CD4-positive, alpha-beta T cell treated with Interleukin-21 for 1 hour (primary cell): Measurements from ENCODE around the gene TMEM255A.

ENCODE experiments used
- DNase-seq: peaks from one replicate; pipeline ENCODE4 v3.0.0-alpha.2; 2020

The TMEM255A gene

DNA sequence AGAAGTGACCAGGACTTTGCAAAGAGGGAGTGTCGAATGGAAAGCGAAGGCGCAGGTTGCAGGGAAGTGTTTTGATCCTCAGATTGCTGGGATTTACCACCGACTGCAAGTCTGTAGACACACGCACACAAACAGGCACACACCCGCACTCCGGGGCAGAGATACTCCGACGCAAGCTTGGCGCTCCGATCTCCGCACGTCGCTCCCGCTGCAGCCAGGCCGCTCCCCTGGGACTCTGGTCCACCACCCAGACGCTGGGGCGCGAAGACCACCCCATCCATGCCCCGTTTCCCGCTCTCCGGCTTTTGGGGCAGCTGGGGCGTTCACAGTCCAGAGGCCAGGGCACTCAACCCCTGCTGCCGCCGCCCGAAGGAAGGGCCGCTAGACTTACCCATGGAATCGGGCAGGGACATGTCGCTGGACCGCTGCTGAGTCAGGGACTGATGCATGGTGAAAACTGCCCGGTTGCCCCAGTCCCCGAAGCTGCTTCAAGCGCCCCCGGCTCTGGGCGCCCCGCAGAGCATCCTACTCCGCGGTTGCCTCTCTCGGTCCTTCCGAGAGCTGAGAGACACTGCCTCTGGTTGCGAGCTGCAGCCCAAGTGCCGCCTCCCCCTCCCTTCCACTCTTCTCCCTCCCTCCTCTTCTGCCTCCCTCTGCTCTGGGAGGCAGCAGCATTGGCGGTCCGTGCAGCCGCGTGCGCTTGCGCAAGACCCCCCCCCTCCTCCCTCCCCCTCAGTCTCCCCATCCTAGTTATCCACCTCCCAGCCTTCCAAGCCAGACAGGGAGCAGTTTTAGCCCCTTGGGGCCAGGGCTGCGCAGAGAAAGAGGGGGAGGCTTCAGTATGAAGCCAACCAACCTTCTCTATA, at the start of gene TMEM255A:
Gene TMEM255A (minus strand): TSS at position 601 of the 866 bp plus-strand sequence. CDS start 152 bp downstream, at position 449.
- no peak for DNase-seq

DNA sequence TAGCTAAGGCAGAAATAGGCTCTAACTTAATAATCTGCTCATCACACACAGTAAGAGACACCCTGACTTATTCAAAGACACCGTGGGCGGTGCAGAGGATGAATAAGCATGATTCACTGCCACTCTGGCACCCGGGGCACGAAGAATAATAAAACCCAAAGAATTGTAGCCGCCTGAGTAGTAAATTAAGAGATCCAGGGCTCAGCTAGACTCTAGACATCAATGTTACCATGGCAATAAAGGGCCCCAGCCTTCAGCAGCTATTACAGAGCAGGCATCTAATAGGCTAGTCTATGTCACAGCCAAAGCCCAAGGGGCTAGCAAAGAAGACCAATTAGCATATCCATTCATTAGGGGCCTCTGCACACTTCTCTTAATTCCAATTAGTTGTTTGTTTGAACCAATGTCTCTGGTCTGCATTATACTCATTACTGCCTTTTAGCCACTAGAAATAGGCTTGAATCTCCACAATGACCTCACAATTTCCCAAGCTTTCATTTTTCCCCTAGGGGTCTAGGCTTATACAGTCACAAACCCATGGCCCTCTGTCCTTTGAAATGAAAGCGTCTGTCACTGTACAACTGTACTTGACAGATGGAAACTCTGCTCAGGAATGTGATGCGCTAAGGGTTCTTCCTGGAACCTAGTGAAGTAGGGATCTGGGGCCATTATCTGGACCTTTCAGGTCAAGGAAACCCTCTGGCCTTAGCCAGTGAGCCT, 47.6 kb upstream of the TMEM255A start:
- no peak for DNase-seq

DNA sequence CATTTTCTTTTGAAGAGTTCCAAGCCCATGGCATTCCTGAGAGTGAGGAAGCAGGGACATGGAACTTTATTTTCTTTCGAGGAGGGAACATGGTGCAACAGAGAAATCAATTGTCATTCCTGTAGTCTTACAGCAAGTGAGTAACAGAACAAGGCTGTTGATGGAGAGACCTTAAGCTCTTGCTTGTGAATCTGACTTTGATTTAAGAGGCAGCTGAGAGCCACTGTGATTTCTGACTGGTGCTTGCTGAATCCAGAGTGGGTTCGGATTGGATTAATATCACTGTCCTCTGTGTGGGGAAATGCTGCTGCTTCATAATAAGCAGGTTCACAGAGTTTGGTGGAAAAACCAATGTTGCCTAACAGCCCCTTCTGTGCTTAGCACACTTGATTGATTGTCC, 45.9 kb upstream of the TMEM255A start:
- DNase-seq, result no peak

DNA sequence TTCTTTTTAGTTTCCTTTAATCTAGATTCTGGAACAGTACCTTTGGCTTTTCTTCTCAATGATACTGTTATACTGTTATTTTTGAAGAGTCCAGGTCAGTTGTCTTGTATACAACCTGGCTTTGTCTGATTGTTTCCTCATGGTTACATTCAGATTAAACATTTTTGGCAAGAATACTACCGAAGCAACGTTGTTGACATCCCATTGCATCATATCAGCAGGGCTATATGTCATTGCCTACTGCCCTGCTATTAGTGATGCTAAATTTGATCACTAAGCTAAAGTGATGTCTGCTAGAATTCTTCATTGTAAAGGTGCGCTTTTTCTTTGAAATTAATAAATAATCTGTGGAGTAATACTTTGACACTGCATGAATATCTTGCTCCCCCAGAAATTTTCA, 44.8 kb upstream of the TMEM255A start:
- DNase-seq, result no peak

DNA sequence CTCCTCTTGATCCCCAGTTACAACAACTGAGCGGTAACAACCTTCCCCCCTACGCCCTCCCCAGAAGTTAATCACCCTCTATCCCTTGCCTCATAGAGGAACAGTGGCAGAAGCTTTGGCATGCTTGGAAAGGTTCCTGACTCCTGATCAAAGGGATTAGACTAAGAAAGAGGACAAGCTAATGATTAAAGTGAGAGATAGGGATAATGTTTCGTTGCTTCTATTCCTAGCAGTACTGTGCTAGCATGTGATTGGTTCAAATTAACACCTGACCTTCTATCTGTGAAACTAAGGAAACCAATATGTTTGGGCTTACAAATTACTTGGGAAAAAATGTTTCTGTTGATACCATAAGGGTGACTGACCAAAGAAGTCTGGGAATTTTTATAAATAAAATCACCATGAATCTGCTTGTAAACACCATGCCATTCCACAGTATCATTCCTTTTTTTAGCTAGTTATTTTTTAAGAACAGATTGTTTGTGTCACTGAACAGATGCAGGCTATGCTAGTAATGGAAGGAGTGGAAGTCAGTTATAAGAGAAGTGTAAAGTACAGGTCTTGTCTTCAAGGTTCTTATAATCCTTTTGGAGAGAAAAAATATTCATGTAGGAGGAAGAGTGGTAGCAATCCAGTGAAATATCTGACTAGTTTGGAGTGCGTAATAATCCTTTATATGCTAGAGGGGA, 39.3 kb upstream of the TMEM255A start:
- no peak for DNase-seq

DNA sequence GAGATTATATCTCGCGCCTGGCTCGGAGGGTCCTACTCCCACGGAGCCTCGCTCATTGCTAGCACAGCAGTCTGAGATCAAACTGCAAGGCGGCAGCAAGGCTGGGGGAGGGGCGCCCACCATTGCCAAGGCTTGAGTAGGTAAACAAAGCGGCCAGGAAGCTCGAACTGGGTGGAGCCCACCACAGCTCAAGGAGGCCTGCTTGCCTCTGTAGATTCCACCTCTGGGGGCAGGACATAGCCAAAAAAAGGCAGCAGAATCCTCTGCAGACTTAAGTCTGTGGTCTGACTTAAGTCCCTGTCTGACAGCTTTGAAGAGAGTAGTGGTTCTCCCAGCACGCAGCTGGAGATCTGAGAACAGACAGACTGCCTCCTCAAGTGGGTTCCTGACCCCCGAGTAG, 33.3 kb upstream of the TMEM255A start:
- peak; percentile 24 for DNase-seq

DNA sequence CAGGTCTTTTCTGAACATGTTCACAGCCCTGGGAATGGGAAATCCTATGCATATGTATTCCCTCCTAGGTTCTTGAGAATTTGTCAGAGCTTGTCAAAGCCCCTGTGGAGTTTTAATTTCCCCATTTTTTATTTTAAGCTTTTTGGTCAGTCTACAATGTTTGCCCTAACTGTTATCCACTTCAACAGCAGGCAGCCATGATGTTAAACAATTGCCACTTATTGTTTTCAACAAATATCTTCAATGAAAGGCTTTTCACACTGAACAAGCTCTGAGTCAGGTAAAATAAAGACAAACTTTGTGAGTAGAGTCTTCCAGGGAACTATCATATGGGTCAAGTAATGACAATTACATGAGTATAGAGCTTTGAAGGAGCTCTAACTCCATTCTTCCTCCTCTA, 25.6 kb upstream of the TMEM255A start:
- no peak for DNase-seq

DNA sequence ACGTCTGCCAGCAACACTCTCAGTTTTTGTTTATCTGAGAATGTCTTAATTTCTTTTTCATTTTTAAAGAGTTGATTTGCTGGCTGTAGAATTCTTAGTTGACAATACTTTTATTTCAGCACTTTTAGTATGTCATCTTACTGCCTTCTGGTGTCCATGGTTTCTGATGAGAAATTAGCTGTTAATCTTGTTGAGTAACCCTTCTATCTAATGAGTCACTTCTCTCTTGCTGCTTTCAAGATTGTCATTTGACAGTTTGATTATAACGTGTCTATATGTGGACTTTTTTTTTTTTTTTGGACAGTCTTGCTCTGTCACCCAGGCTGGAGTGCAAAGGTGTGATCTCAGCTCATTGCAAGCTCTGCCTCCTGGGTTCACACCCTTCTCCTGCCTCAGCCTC, 24.0 kb upstream of the TMEM255A start:
- DNase-seq, result no peak

DNA sequence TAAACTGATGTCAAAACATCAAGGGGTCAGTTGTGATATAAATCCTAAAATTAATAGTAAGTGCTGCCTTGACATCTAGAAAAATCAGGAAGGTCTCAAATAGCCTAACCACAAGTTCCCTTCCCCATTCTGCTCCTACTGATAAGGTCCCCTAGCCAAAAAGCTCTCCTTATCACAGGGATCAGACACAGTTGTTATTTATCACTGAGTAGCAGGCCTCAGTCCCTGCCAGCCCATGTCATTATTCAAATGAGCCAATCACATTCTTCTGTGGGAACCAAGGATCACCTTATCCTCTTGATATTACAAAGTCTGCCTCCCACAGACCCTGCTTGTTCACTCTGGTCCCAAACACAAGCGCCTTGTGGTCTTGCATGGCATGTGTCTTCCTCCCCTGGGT, 23.3 kb upstream of the TMEM255A start:
- DNase-seq, result no peak

DNA sequence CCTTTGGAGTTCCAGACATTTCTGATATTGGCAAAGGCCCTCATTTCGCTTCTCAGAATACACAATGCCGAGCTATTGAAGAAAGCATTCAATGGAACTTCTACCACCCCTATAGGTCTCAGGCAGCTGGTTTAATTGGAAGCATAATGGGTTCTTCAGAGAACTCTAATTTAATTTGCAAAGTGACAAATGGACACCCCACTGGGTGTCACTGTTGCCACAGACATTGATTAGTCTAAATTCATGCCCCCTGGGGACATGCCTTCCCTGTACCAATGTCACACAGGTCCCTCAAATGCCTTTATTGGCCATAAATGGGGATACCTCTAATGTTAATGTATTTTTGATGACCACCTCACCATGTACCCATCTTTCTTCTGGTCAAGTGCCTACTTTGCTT, 22.9 kb upstream of the TMEM255A start:
- peak; percentile 18 for DNase-seq

DNA sequence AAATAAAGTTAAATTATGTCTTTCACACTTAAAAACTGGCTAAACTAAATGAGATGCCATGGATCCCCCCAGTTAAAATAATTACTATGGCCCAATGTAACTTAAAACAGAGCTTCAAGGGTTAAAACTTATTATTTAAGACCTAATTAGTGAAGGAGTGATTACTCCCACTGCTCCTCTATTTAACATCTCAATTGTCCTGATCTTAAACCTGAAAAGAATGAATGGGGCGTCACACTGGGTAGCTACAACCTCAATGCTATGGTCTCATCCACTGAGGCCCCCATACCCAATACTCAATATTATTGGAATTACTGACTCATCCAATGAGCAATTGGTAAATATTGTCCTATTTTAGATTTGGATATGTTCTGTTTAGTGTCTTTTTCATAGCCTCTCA, 21.1 kb upstream of the TMEM255A start:
- no peak for DNase-seq

DNA sequence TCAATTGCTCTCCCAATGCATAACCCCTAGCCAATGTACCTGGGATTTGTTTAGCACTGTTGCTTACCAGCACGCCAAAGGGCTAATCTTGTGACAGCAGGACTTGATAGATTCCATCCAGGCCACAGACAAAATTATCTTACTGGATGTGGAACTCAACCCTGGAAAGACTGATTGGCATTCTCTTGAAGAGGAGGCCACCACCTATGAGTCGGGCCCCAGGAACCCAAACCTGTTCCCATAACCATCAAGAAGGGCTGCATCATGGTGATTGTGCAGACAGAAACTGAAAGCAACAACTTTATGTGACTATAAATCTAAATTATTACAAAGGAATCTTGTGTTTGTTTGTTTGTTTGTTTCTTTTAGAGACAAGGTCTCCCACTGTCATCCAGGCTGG, 19.9 kb upstream of the TMEM255A start:
- DNase-seq, result no peak

DNA sequence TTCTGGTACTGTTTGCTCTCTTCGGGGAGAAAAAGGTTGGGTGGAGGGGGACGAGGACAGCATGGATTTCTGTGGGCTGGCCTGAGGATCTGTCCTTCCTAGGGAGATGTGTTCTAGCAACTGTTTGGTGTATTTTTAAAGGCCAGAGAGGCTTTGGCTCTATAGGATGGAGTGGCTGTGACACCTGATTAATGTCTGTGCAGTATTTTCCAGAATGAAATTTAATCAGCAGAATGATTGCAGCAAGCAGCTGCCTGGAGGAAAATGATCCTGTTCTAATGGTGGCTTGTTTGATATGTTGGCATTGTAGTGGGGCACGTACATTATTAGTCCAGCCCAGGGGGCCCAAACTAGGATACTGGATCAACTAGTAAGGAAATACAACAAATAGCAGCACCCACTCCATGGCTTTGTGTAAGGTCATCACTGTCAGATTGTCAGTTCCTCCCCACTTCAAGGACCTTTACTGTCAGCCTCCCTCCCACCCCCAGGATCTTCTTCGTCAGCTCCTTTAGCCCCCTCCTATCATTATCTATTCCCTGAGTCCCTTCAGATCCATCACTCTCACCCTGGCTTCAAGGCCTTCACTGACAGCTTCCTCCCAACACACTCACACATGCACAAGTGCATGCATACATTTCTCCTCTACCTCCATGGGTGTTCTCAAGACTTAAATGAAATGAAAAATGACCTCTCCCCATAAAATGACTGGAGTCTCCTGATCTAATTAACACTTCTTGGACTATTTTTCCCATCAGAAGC, 10.4 kb upstream of the TMEM255A start:
- no peak for DNase-seq

DNA sequence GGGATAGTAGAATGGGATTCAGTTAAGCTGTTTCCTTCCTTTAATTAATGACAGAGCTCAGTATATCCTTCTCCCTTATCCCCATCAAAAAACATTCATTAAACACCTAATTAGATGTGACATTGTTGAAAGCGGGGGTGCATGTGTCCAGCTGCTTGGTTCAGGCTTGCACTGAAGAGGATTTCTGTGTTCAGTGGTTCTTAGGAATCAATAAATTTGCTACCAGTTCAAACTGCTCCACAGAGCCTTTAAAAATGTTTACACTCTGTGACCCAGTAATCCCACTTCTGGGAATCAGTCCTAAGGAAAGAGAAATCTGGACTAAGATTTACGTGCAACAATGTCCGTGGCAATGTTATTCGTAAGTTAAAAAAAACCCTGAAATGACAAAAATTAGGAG, 7.2 kb upstream of the TMEM255A start:
- no peak for DNase-seq

DNA sequence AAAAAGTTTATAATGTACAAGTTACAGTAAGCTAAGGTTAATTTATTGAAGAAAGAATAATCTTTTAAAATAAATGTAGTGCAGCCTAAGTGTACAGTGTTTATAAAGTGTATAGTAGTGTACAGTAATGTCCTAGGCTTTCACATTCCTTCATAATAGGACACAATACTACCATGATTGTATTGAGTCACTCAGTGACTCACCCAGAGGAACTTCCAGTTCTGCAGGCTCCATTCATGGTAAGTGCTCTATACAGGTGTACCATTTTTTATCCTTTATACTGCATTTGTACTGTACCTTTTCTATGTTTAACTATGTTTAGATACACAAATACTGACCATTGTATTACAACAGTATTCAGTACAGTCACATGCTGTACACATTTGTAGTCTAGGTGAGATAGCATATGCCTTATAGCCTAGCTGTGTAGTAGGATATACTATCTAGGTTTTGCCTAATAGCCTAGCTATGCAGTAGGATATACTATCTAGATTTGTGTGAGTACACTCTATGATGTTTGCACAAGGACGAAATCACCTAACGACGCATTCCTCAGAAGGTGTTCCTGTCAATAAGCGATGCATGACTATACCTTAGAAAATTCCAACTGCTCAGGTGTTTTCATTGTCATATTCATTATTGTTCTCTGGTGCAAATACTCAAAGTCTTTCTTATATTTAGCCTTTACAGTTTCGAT, 5.5 kb upstream of the TMEM255A start:
- DNase-seq, result no peak

DNA sequence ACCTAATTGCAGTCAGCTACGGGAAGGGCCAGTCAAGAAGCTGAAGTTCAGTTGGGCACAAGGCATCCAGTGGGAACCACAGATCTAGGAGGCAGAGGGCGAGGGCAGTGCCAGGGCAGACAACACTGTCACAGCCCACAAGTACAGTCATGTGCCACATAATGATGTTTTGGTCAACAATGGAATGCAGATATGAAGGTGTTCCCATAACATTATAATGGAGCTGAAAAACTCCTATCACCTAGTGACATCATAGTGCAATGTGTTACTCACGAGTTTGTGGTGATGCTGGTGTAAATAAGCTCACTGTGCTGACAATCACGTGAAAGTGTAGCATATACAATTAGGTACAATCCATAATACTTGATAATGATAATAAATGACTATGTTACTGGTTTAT, 4.5 kb upstream of the TMEM255A start:
- no peak for DNase-seq

DNA sequence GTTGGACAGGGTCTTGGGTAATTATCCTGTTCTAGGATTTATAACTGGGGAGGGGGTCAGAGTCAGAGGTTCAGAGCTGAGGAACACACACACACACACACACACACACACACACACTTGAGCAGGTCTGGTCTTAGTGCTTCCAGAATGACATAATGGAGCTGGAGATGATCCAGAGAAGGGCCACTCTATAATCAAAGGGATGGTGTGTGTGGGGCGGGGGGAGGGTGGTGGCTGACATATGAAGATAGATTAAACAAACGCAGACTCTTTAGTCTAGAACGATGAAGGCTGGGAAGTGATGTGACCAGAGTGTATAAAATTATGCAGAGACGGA, 434 bp upstream of the TMEM255A start:
- no peak for DNase-seq

DNA sequence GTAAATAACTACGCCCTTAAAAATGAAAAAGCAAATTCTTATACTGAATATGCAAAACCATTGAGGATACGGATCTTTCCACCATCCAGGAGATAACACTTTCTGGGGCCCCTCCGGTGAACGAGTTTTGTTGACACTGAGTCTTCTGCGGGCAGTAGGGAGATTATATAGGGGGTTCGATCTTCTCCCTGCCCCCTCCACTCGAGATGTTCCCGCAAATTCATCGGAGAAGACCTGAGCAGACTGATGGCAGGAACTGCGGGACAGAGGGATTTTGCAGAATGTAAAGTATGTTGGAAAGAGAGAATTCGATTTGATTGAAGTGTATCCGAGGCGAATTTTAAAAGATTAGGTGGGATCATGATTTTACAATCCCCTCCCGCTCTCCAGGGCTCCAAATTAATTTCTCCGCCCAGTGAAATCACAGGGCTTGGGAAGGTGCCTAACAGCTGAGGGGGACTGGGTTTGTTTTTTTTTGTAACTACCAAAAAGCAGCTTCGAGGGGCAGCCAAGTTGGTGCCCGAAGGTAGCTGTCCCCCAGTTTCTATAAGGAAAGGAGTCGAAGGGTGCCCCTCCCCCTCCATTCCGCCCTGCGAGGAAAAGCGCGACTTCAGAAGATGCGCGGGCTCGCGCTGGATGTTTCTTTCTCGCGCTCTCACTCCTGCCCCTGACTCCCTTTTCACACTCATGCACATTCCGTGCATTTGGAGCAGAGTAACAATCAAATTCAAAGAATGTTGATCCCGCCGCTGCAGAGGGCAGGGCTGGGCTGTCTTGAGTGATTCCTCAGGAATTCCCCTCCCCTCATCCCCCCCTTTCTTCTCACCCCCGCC, 1.2 kb downstream of the TMEM255A start:
- DNase-seq, result no peak

DNA sequence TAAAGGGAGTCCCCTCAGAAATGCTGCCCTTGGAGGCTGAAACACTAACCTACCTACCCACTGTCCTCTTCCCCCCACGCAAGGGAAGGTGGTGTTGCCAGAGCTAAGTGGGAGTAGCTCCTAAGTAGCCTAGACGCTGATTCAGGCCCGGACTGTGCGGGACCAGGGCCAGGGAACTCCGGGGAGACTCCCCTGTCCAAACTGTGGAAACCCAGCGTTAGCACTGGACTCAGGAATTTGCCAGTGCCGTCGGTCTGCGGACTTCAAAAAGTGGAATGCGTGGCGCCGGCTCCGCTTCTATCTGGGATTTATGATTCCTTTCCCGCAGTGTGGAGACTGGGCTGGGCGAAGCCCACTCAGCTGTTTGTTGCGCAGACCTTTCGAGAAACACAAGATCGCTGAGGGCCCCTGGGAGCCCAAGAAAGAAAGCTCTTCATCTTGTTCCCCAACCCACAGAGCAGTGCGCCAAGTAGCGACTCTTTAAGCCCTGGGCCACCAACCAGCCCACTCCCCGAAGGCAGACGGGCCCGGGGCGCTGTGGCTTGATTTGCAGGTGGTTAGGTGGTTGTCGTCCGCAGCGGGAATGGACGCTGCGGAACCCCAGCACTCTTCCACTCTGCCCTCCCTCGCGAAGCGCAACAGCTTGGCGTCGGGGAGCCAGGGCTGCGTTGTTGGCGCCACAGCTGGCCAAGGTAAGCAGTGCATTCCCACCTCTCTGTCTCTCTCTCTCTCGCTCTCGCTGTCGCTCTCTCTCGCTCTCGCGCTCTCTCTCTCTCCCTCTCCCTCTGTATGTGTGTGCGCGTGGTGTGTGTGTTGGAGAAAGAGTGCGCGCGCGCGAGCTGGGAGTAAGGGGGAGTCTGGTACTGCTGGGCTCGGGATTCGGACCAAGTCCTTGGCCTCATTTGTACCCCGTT, 2.0 kb downstream of the TMEM255A start:
- peak; percentile 87 for DNase-seq

DNA sequence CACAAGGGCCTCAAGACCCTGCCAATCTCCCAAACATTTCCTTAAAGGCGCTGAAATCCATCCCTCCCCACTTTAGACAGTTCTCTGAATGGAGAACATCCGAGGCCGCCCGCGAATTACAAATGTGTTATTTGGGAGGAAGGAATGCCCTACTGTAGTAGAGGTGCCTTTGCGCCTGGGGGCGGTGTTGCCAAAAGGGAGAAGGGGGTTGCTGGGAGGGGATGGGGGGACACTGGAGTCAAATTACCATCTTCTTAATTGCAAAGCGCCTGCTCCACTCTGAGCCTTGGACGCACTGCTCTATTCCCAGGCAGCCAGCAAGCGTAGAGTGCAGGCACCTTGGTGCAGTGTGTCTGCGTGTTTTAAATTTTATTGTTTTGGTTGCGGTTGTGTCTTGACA, 2.7 kb downstream of the TMEM255A start:
- DNase-seq, result no peak
